Activated naive CD4-positive, alpha-beta T cell (primary cell): ENCODE measurements around the gene BLOC1S5.
"Not testable (repeated sequence)": the region's sequence is repeated elsewhere in the genome, so short reads cannot be mapped to it uniquely, and the experiment has no call there.

Source experiments
- DNase-seq, 4 experiments: peaks; one replicate each; lab custom pipeline; 2025; lab: John Stamatoyannopoulos, UW

BLOC1S5 gene

GRCh38 chr6:7992002-7992815, 72.0 kb downstream of the BLOC1S5 start:
- DNase-seq, result no peak

GRCh38 chr6:7991536-7991935, 72.7 kb downstream of the BLOC1S5 start:
- no peak for DNase-seq

- no peak for DNase-seq
These were observed 78.0 kb downstream of the BLOC1S5 start for GRCh38 chr6:7986219-7986618.

- DNase-seq, result not testable (repeated sequence)
These were observed 80.2 kb downstream of the BLOC1S5 start for GRCh38 chr6:7983967-7984366.

- DNase-seq, result no peak
These were observed 84.4 kb downstream of the BLOC1S5 start for GRCh38 chr6:7979831-7980230.

GRCh38 chr6:7978736-7979135, 85.5 kb downstream of the BLOC1S5 start:
- no peak for DNase-seq

GRCh38 chr6:7976485-7977056, 87.6 kb downstream of the BLOC1S5 start:
- no peak for DNase-seq

- no peak for DNase-seq
These were observed 88.4 kb downstream of the BLOC1S5 start for GRCh38 chr6:7975764-7976146.

- DNase-seq, result no peak
These were observed 89.0 kb downstream of the BLOC1S5 start for GRCh38 chr6:7974938-7975763.

GRCh38 chr6:7974565-7974937, 89.6 kb downstream of the BLOC1S5 start:
- no peak for DNase-seq

GRCh38 chr6:7973584-7973983, 90.6 kb downstream of the BLOC1S5 start:
- no peak for DNase-seq

- no peak for DNase-seq
These were observed 92.7 kb downstream of the BLOC1S5 start for GRCh38 chr6:7971499-7971898.

GRCh38 chr6:7970616-7971015, 93.6 kb downstream of the BLOC1S5 start:
- no peak for DNase-seq
